GM21447 (cell line): ENCODE data around the gene HOXB3.

ENCODE experiments used
- ATAC-seq: cut with Tn5 transposase; IDR thresholded peaks from one replicate; pipeline ENCODE4 v1.9.1; 2021; ENCODE audit not compliant: unreplicated experiment

Gene HOXB3

DNA sequence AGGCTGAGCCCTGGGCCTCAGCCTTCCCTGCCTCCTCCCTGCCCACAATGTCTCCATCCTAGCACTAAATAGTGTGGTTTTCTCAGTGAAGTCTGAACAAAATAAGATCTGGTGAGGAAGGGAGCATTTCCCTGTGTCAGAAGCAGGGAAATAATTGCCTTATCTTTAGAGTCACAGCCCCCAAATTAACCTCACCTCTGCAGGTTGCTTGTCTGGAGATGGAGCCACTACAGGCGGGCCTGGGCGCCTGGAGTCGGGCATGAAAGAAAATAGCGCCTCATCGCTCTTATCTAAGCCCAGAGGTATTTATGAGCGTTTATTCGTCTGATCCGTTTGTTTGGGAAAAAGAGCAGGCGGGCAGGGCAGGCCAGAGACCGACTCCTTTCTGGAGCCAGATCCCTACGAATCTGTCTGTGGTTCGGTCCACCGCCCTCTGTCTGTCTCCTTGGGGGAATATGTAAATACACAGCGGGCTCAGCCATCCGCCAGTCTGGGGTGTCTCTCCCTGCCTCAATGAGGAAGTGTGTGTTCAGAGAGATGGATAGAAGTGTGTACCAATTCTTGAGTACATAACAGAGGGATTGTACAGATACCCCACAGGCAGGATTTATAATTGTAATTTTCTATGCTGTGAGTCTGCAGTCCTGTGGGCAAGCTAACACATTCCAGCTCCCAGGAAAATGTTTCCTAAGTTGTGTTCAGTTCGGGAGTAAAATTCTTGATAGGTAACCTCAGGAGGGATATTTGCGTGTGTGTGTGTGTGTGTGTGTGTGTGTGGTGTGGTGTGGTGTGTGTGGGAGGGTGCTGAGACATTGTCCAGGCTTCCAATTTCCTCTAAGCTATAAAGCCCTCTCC lies 10.4 kb upstream of the HOXB3 start:
- no peak for ATAC-seq

DNA sequence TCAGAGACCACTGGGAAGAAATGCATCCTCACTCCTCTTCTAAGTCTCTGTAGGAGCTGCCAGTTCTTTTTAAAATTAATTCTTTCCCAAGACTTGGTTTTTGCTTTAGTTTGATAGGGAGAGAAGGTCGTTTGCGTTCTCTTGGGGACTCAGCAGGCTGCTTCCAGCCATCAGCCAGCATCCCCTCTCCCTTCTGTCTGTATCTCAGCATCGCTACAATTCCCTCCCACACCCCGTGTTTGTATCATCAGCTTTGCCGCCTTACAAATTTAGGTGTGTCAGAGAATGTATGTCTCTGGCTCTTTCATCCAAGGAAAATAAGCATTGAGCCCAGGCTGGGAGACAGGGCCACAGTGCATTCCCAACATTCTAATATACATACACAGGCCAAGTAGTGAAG lies 9.3 kb upstream of the HOXB3 start:
- no peak for ATAC-seq

DNA sequence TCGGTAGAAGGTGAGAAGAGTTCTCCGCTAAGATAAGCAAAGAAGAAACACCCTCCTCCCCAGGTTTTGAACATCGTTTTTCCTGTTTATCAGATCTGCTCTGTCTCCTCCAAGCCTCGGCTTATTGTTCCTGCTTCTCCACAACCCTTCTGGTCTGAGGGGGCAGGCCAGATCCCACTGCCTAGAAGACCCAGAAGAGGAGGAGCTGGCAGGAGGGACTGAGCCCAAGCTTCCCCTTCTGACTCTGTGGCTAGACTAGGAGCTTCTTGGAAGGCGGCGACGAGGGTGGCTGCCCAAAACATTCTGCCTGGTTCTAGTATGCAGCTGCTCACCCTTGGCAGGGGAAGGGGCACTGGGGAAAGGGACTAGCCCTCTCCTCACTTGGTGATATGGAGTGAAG lies 8.7 kb upstream of the HOXB3 start:
- ATAC-seq: no peak

DNA sequence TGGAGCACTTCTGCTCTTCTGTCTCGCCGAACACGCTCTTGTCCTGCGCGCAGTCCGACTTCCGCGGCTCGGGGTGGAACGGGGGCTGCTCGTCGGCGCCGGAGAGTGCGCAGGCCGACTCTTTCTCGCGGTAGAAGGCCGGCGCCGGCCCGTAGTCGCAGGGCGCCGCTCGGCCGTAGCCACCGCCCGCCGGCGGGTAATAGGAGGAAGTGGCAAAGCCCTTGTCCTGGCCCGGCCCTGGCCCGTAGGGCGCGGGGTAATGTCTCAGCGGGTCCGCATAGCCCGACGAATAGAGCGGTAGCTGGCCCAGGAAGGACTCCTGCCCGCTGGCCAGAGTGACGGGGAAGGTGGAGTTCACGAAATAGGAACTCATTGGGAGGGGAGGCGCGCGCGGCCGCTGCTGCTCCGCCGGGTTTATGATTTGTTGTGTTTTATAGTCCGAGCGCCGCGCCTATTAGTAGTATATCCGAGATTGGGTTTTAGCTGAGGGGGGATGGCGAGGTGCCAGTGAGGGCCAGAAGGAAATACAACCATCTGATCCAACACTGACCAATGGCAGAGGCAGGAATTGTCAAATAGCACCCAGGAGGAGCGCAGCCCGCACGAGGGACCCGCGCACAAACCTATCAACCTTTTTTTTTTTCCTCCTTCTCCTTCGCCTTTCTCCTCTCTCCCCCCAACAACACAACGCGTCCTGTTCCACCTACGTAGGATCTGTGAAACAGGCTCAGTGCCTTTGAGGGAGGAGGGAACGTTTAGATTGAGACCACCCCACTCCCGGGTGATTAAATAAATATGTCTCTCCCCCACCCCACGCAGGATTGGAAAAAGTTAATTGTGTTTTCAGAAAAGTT lies 8.0 kb upstream of the HOXB3 start:
- no peak for ATAC-seq

DNA sequence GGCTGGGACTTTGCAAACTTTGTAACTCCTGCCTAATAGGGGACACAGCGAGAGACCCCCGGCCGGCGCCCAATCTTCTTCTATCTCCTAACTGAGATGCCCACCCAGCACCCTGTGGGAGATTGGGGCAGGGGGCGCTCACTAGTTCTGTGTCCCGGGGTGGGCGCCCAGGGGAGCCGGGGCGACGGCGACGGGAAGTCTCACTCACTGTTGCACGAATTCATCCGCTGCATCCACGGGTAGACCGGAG lies 7.4 kb upstream of the HOXB3 start:
- no peak for ATAC-seq

DNA sequence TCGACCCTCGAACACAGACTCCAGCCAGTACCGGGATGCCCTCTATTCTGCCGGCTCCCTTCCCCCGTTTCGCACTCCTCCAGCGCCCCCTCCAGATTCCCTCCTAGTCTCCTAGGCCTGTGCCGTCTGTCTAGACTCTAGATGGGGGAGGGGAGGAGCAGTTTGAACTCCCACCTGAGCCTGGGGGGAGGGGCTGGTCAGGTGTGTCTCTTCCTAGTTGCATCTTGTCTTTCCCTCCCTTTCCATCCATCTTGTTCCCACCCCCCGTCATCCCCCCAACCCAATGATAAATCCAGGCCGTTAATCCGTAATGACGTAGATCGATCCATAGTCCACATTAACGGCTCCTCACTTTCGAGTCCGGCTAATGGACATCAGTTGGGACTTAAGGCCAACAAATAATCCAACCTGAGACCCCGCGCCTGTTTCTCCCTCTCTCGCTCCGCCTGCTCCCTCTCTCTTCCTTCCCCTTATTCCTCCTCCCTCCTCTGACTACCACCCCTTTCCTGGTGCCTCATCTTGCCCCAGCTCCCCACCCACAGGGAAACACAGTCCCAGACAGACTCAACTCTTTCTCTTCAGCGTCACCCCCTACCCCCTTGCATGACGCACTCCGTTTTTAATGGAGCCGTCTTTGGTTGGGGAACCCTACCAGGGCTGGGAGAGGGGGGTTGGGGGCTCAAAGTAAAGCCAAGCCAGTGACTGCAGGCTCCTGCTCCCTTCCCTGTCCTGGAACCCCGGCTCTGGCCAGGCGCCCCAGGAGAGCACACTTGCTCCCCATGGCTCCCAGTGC lies 6.9 kb upstream of the HOXB3 start:
- ATAC-seq: no peak

DNA sequence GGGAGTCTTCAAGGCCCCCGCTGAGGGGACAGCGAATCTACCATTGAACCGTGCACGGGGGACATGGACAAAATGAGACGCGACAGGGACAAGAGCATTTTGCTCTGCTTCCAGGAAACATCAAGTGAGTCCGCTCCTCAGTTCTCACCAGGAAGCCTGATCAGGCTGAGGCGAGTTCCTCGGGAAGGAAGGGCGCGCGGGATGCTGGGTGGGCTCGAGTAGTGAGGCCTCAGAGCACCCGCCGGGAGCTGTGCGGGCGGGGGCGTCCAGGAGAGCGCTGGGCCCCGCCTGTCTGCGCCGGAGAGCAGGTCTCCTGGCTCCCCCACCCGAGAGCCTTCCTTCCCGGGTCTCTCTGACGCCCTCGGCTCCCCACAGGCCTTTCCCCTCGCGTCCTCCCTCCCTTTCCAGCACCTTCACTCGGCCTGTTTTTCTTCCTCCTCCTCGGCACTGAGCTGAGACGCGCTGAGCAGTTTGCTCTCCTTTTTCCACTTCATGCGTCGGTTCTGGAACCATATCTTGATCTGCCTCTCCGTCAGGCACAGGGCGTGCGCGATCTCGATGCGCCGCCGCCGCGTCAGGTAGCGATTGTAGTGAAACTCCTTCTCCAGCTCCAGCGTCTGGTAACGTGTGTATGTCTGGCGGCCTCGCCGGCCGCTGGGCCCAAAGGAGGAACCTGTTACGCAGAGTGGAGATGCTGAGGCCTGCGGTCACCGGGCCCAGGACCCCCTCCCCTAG lies 6.1 kb upstream of the HOXB3 start:
- no peak for ATAC-seq

DNA sequence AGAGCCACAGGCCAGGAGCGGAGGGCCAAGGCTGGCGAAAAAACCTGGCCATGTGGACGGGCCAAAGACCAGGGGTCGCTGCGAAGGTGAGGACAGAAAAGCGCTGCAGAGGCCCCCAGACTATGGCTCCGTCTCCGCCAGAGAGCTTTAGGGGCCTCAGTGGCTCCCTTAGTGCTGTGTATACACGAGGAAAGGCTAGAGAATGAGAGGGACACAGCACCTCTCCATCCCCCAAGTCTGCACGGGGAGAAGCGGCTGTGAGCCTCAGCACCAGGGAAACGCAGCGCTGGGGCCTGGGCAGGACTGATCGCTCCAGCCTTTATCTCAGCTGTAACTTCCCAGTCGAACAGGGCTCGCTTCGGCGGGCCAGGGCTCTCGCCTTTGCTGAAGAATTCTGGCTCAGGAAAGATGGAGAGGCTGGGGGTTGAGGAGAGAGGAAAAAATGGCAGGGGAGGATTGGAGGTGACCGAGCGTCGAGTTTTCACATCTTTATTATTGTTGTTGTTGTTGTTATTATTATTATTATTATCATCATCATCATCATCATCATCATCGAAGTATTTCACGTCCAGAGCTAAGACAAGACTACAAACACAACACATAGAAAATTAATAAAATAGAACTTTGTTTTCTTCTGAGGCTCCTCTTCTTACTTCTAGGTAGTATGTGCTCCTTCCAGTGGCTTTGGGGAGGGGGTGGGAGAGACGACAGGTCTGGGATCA lies 5.4 kb upstream of the HOXB3 start:
- no peak for ATAC-seq

DNA sequence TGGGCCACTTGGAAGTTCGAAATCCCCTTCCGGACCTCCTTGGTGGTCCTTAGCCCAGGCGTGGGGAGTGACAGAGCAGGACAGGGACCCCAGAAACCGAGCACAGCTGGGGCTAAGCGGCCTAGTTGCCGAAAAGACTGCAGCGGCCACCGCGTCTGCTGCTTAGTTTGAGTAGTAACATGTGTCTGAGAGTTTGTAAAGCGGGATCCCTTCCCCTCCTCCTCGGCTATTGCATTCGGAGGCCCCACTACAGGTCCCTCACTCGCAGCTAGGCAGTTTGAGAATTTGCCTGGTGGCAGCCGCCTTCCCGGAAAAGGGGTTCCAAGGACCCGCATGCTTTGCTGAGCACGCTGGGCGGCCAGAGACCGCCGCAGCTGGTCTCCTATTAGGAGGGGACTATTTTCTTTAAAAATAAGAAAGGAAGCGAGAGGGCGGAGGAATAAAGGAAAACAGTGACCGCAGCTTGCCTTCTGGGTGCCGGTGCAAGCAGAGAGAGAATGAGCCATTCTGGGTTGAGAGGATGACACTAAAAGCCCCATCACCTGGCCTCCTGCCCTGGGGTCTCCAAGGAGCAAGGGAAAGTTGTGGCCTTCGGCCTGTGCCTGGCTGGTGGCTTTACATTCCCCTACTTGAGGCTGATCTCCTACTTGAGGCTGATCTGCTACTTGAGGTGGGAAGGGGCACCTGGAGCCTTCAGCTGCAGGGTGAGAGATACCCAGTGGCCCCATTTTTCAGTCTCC lies 4.7 kb upstream of the HOXB3 start:
- no peak for ATAC-seq

DNA sequence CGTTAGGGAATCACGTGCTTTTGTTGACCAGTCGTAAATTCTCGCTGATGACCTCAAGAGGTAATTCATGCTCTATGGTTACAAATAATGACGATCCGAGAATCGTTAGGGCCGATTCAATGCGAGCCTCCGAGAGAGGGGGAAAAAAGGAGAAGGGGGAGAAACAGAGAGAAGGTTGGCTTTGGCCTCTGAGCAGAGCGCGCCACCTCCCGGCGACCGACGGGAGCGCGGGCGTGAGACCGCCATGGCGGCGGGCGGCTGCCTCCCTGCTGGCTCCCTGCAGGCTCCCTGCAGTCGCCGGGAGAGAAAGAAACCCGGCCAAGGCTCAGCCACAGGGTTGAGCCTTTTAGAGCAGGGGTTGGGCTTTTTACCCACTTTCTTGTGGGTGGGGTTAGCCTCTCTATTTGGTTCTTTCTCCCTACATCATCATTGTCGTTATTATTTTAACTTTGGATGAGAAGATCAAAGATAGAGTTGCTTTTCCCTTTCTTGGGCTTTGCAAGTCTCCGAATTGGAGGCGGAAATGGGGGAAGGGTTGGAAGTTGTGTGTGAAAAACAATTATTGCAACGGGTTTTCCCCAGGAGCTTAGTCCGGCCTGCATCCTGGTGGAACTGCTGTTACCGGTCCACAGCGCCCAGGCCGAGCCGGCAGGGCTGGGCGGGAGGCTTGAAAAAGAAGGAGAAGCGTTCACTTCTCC lies 3.9 kb upstream of the HOXB3 start:
- no peak for ATAC-seq

DNA sequence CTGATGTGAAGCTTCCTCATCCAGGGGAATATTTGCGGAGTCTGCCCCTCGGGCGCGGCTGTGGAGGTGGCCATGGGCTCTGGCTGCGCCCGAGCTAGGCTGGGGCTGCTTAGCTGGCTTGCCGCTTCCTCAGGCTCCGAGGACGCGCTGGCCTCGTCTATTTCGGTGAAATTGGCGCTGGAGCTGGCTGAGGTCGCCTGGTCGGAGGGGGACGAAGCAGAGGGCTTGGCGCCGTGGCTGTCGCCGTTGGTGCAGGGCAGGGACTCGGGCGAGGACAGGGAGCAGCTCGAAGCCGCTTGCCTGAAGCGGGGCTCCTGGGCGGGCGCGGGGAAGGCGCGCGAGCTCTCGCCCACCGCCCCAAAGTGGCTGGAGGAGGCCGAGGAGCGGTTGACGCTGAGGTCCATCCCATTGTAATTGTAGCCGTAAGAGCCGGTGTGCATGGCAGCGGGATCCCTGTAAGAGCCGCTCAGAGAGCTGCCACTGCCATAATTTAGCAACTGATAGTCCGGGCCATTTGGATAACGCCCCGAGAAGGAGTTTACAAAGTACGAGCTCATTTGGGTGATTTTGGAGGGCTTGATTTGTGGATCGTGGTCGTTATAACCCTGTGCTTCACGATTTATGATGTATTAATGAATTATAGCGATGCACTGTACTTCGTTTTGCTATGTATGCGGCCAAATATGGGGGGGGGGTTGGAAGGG lies 3.2 kb upstream of the HOXB3 start, which contains the start of gene HOXB5:
Gene HOXB5, minus strand, starts transcription at position 654 of the 704 bp plus-strand sequence. Its CDS starts 97 bp downstream, at position 557.
- no peak for ATAC-seq

DNA sequence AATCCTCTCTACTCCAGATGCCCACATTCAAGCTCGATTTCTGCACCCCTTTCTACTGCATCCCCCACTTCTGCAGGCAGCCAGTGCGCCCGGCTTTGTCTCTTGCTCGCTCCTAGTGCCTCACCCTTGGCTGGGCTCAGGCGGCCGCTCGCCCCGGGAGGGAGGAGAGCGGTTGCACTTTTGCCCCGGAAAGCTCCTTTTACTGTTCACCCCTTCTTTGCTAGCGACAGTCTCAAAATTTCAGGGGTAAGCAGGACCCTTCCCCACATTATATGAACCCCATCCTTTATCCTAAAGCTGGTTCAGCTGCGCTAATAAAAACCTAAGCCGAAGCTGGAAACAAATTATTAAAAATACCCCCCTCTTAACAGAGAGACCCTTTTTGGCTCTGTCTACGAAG lies 2.5 kb upstream of the HOXB3 start:
- ATAC-seq: no peak

DNA sequence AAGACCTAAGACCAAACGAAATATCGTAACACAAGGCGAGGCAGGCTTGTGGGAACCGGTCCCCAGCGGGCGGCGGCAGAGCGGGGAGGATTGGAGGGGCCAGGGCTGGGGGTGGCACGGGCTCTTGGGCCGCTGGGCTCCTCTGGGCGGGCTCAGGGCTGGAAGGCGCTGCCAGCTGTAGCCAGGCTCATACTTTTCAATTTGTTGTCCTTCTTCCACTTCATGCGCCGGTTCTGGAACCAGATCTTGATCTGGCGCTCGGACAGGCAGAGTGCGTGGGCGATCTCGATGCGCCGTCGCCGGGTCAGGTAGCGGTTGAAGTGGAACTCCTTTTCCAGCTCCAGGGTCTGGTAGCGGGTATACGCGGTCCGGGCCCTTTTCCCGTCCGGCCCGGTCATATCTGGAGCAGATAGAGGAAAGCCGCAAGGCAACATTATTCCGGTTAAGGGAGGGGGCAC lies 2.0 kb upstream of the HOXB3 start:
- ATAC-seq: no peak

DNA sequence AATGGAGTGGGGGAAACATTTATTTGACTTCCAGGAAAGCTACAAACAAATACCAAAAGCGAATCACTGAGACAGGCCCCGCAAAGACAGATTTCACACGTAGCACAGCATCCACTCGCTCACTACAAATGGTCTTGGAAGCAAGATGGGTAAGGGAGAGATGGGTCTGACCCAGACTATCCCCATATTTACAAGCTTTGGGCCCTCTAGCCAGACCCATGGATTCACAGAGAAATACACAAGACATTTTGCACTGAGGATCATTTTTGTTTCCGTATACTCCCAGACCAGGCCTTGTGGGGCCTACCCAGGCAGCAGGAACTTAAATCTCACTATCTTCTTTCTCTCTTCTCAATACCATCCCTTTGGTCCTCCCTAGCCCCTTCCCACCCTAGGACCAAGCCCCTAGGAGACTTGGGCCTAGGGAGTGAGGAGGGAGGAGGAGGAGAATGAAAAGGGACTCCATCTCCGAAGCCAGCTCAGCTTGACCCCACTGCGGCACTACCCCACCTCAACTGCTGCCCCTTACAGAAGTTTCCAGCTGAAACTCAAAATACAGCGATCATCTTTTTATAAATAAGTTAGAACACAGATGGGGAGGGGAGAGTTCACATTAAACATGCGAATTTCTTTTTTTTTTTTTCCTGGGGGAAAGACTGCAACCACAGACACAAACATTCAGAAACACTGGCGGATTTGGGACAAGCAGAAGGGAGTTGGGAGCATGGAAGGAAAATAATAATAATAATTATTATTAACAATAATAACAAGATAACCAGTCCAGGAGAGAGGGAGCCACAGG lies 1.4 kb upstream of the HOXB3 start:
- ATAC-seq: no peak

DNA sequence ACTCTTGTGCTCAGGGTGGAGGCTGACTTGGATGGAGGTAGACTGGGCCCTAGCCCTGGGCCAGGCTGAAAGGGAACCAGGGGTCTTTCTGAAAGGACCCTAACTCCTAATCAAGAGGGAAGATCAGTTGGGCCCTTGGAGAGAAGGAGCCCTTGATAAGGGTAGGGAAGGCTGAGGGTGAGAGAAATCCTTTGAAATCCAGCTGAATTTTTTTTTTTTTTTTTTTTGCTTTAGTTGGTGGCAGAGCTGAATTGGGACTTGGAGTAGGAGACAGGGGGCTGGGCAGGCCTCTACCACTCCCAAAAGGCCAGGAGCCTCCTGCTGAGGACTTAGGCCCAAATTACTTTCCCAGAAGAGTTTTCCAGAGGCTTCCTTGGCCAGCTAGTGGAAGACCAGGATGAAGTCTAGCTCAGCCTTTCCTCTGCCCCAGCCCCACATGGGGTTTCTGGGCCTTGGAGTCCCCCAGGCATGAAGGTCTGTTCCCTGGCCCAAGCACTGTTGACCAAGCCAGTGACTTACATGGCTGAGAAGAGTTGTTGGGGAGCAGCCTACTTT lies 643 bp upstream of the HOXB3 start:
- no peak for ATAC-seq

DNA sequence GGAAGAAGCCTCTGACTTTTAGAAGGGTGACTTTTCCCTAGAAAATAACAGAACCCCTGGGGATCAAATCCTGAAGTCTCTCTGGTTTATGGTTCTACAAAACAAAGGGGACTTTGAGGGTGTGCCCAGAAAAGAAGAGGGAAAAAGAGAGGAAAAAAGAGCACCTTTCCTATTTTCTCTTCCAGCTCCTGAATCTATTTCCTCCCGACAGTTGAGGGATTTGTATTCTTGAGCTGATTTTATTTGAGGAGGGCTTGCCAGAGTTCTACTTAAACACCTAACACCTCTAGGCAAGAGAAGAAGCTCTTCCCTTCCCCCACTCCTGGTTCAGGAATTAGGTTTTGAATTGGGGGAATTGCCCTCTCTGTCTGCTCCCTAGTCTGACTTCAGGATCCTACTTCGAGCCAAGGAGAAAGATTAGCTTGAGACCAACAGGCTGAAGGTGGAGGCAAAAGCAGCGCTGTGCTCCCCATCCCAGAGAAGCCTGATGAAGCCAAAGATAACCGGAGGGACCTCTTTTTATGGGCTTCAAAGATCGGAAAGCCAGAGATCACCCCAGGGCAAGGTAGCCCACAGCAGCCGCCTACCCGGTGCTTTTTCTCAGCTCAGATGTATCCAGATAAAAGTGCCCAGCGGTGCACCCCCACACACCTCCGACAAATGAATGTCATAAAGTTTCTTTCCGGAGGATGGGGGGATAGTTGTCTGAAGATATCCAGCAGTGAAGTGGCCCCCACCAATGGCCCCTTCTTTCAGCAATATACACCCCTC lies 796 bp downstream of the HOXB3 start:
- no peak for ATAC-seq
